ENCODE measurements around the gene TLX1.
"Not testable (repeated sequence)": the region's sequence is repeated elsewhere in the genome, so short reads cannot be mapped to it uniquely, and the experiment has no call there.

Gene TLX1

GRCh38 chr10:101151395-101151794, 20.3 kb downstream of the TLX1 start:
- no peaks in the 10 kb centered on the region for H3K4me1 Mint-ChIP-seq
- no peak overlapping the region for H3K27ac Mint-ChIP-seq
- ATAC-seq (no peak), DNase-seq (ENCODE audit: low spot score in 2 of 2) (no peak)
- H3K4me3 Mint-ChIP-seq, result no peak overlapping the region
- H3K36me3 Mint-ChIP-seq, result no peaks in the 10 kb centered on the region
- no peaks in the 10 kb centered on the region for H3K9me3 Mint-ChIP-seq

- no peaks in the 10 kb centered on the region for H3K36me3 Mint-ChIP-seq
- H3K9me3 Mint-ChIP-seq, result no peaks in the 10 kb centered on the region
- no peaks in the 10 kb centered on the region for H3K4me1 Mint-ChIP-seq
- H3K4me3 Mint-ChIP-seq, result no peak overlapping the region
- DNase-seq (ENCODE audit: low spot score in 2 of 2), result no peak
- no peak for ATAC-seq
- no peak overlapping the region for H3K27ac Mint-ChIP-seq
These were observed 21.2 kb downstream of the TLX1 start for GRCh38 chr10:101152316-101152715.

GRCh38 chr10:101154506-101154905, 23.4 kb downstream of the TLX1 start:
- H3K9me3 Mint-ChIP-seq; H3K4me1 Mint-ChIP-seq; DNase-seq (ENCODE audit: low spot score in 2 of 2); ATAC-seq; H3K27ac Mint-ChIP-seq; H3K36me3 Mint-ChIP-seq; H3K4me3 Mint-ChIP-seq: not testable (repeated sequence)

- no peak overlapping the region for H3K4me3 Mint-ChIP-seq
- no peak for DNase-seq (ENCODE audit: low spot score in 2 of 2)
- H3K27ac Mint-ChIP-seq, result no peak overlapping the region
- no peaks in the 10 kb centered on the region for H3K9me3 Mint-ChIP-seq
- no peaks in the 10 kb centered on the region for H3K36me3 Mint-ChIP-seq
- ATAC-seq, result no peak
- H3K4me1 Mint-ChIP-seq, result no peaks in the 10 kb centered on the region
These were observed 24.8 kb downstream of the TLX1 start for GRCh38 chr10:101155896-101156295.

GRCh38 chr10:101157756-101158458, 26.8 kb downstream of the TLX1 start:
- Mint-ChIP-seq H3K9me3 (no peaks in the 10 kb centered on the region), H3K4me3 (no peak overlapping the region), H3K36me3 (no peaks in the 10 kb centered on the region), H3K4me1 (peaks cover 14% of the 10 kb centered on the region), H3K27ac (no peak overlapping the region)
- ATAC-seq (no peak), DNase-seq (ENCODE audit: low spot score in 2 of 2) (no peak)

GRCh38 chr10:101158459-101159058, 27.5 kb downstream of the TLX1 start:
- peak; percentile 20 for ATAC-seq
- Mint-ChIP-seq H3K4me1 (peaks cover 14% of the 10 kb centered on the region), H3K36me3 (no peaks in the 10 kb centered on the region), H3K4me3 (no peak overlapping the region), H3K9me3 (no peaks in the 10 kb centered on the region), H3K27ac (no peak overlapping the region)
- DNase-seq (ENCODE audit: low spot score in 2 of 2), result no peak

GRCh38 chr10:101161494-101162299, 30.6 kb downstream of the TLX1 start:
- H3K27ac Mint-ChIP-seq, result no peak overlapping the region
- H3K9me3 Mint-ChIP-seq, result no peaks in the 10 kb centered on the region
- peak; percentile 81 for ATAC-seq
- no peaks in the 10 kb centered on the region for H3K36me3 Mint-ChIP-seq
- peak; percentile 59 to 83 for DNase-seq (ENCODE audit: low spot score in 2 of 2)
- H3K4me1 Mint-ChIP-seq, result peaks cover 14% of the 10 kb centered on the region
- no peak overlapping the region for H3K4me3 Mint-ChIP-seq

- H3K4me1 Mint-ChIP-seq, result peaks cover 14% of the 10 kb centered on the region
- H3K27ac Mint-ChIP-seq, result no peak overlapping the region
- no peak overlapping the region for H3K4me3 Mint-ChIP-seq
- no peaks in the 10 kb centered on the region for H3K9me3 Mint-ChIP-seq
- no peaks in the 10 kb centered on the region for H3K36me3 Mint-ChIP-seq
- ATAC-seq, result no peak
- DNase-seq (ENCODE audit: low spot score in 2 of 2), result no peak
These were observed 31.6 kb downstream of the TLX1 start for GRCh38 chr10:101162677-101163076.

- ATAC-seq, result no peak
These were observed 32.9 kb downstream of the TLX1 start for GRCh38 chr10:101164020-101164419.

GRCh38 chr10:101165736-101166135, 34.6 kb downstream of the TLX1 start:
- DNase-seq (ENCODE audit: low spot score in 2 of 2) (no peak), ATAC-seq (no peak)
- Mint-ChIP-seq H3K27ac (no peak overlapping the region), H3K4me3 (no peak overlapping the region), H3K36me3 (no peaks in the 10 kb centered on the region), H3K4me1 (peaks cover 14% of the 10 kb centered on the region), H3K9me3 (no peaks in the 10 kb centered on the region)

More at GRCh38 chr10:101164020-101164419, 32.9 kb downstream of the TLX1 start:
- Mint-ChIP-seq H3K4me3 (no peak overlapping the region), H3K4me1 (peaks cover 14% of the 10 kb centered on the region), H3K36me3 (no peaks in the 10 kb centered on the region), H3K27ac (no peak overlapping the region), H3K9me3 (no peaks in the 10 kb centered on the region)
- DNase-seq (ENCODE audit: low spot score in 2 of 2), result no peak

GRCh38 chr10:101166430-101166829, 35.3 kb downstream of the TLX1 start:
- no peaks in the 10 kb centered on the region for H3K36me3 Mint-ChIP-seq
- no peak overlapping the region for H3K27ac Mint-ChIP-seq
- H3K4me1 Mint-ChIP-seq, result peaks cover 11% of the 10 kb centered on the region
- ATAC-seq (no peak), DNase-seq (ENCODE audit: low spot score in 2 of 2) (no peak)
- H3K9me3 Mint-ChIP-seq, result no peaks in the 10 kb centered on the region
- H3K4me3 Mint-ChIP-seq, result no peak overlapping the region

- H3K4me3 Mint-ChIP-seq, result no peak overlapping the region
- no peaks in the 10 kb centered on the region for H3K36me3 Mint-ChIP-seq
- peaks cover 14% of the 10 kb centered on the region for H3K9me3 Mint-ChIP-seq
- ATAC-seq (no peak), DNase-seq (ENCODE audit: low spot score in 2 of 2) (no peak)
- H3K27ac Mint-ChIP-seq, result no peak overlapping the region
- H3K4me1 Mint-ChIP-seq, result no peaks in the 10 kb centered on the region
These were observed 41.6 kb downstream of the TLX1 start for GRCh38 chr10:101172741-101173140.

- DNase-seq (ENCODE audit: low spot score in 2 of 2) (no peak), ATAC-seq (no peak)
- no peak overlapping the region for H3K4me3 Mint-ChIP-seq
- H3K36me3 Mint-ChIP-seq, result no peaks in the 10 kb centered on the region
- H3K4me1 Mint-ChIP-seq, result no peaks in the 10 kb centered on the region
- H3K27ac Mint-ChIP-seq, result no peak overlapping the region
- peaks cover 14% of the 10 kb centered on the region for H3K9me3 Mint-ChIP-seq
These were observed 43.2 kb downstream of the TLX1 start for GRCh38 chr10:101174319-101174718.

GRCh38 chr10:101176577-101176976, 45.5 kb downstream of the TLX1 start:
- ATAC-seq (no peak), DNase-seq (ENCODE audit: low spot score in 2 of 2) (no peak)
- Mint-ChIP-seq H3K36me3 (no peaks in the 10 kb centered on the region), H3K9me3 (peaks cover 14% of the 10 kb centered on the region), H3K27ac (no peak overlapping the region), H3K4me1 (no peaks in the 10 kb centered on the region), H3K4me3 (no peak overlapping the region)

GRCh38 chr10:101182936-101183335, 51.8 kb downstream of the TLX1 start:
- Mint-ChIP-seq H3K36me3 (no peaks in the 10 kb centered on the region), H3K27ac (no peak overlapping the region), H3K9me3 (no peaks in the 10 kb centered on the region), H3K4me1 (no peaks in the 10 kb centered on the region), H3K4me3 (no peak overlapping the region)
- ATAC-seq (peak; percentile 19), DNase-seq (ENCODE audit: low spot score in 2 of 2) (no peak)

Measured in stimulated activated effector memory CD8-positive, alpha-beta T cell treated with anti-CD3 and anti-CD28 coated beads, Interleukin-12 subunit alpha, Interleukin-12 subunit beta, amount 100 ng/mL, for 72 hours (primary cell).